ENCODE data around the gene RANBP1.

Gene RANBP1

GRCh38 chr22:20089226-20089976 is 26.5 kb upstream of the RANBP1 start:
- no peak for DNase-seq (ENCODE audit: low read depth)

- peak; percentile 22 for DNase-seq (ENCODE audit: low read depth)
These were observed 25.8 kb upstream of the RANBP1 start for GRCh38 chr22:20089977-20090729.

GRCh38 chr22:20090730-20091240 is 25.1 kb upstream of the RANBP1 start:
- DNase-seq (ENCODE audit: low read depth) = no peak

- DNase-seq (ENCODE audit: low read depth) = no peak
These were observed 24.0 kb upstream of the RANBP1 start for GRCh38 chr22:20091690-20092476.

GRCh38 chr22:20092477-20092854 is 23.4 kb upstream of the RANBP1 start:
- DNase-seq (ENCODE audit: low read depth) = no peak

GRCh38 chr22:20093418-20094196 is 22.3 kb upstream of the RANBP1 start:
- no peak for DNase-seq (ENCODE audit: low read depth)

- DNase-seq (ENCODE audit: low read depth) = no peak
These were observed 21.6 kb upstream of the RANBP1 start for GRCh38 chr22:20094197-20094807.

GRCh38 chr22:20095521-20095920 is 20.4 kb upstream of the RANBP1 start:
- DNase-seq (ENCODE audit: low read depth) = no peak

GRCh38 chr22:20096574-20097420 is 19.1 kb upstream of the RANBP1 start:
- DNase-seq (ENCODE audit: low read depth) = no peak

- no peak for DNase-seq (ENCODE audit: low read depth)
These were observed 16.7 kb upstream of the RANBP1 start for GRCh38 chr22:20099099-20099711.

GRCh38 chr22:20101638-20102037 is 14.3 kb upstream of the RANBP1 start:
- no peak for DNase-seq (ENCODE audit: low read depth)

- no peak for DNase-seq (ENCODE audit: low read depth)
These were observed 13.6 kb upstream of the RANBP1 start for GRCh38 chr22:20102203-20102780.

- no peak for DNase-seq (ENCODE audit: low read depth)
These were observed 10.3 kb upstream of the RANBP1 start for GRCh38 chr22:20105456-20106204.

GRCh38 chr22:20106205-20106848 is 9.6 kb upstream of the RANBP1 start:
- no peak for DNase-seq (ENCODE audit: low read depth)

- DNase-seq (ENCODE audit: low read depth) = no peak
These were observed 9.1 kb upstream of the RANBP1 start for GRCh38 chr22:20106849-20107237.

- no peak for DNase-seq (ENCODE audit: low read depth)
These were observed 8.4 kb upstream of the RANBP1 start for GRCh38 chr22:20107471-20107901.

- no peak for DNase-seq (ENCODE audit: low read depth)
These were observed 7.8 kb upstream of the RANBP1 start for GRCh38 chr22:20107951-20108756.

Measured in GM04504 (cell line).